K562 (cell line): ENCODE results near the gene EEPD1. TPM values are rescaled to one million over a fixed set of nuclear protein-coding genes. Genes with fewer than 3 reads are reported as not detected.

Source experiments
- ATAC-seq: fragments of 200-7000 bp; cut with Tn5 transposase; 3 replicates; pipeline ENCODE4 v1.9.1; 2020; ENCODE audit warnings: moderate library complexity
- BruUV-seq: library from RNA; stranded (reverse); fragments of 400-500 nt; replicated peaks from 2 replicates; lab custom pipeline; 2021; lab: Mats Ljungman, UMichigan
- CTCF ChIA-PET: fragments of 300-600 bp; formaldehyde crosslinking; extraction: SDS; loops from one replicate; lab custom pipeline; 2021; ENCODE audit warnings: low intra/inter-chr PET ratio; lab: Yijun Ruan, JAX
- POLR2A ChIA-PET: fragments of 300-600, 350-650 bp; sonication (Branson Sonifier 250); formaldehyde crosslinking; extraction: SDS; loops from one replicate; lab custom pipeline; 2021; ENCODE audit warnings: antibody characterized with exemption, inconsistent platforms; lab: Yijun Ruan, JAX
- DNase-seq, 4 experiments: peaks; one replicate each; pipeline versions ENCODE4 v3.0.0 to v3.0.0-alpha.2; 2011 to 2018; ENCODE audit warnings: low spot score in 3 of 4, mixed read lengths in 3 of 4; ENCODE audit errors: extremely low read depth in 1 of 4
- FAIRE-seq: peaks from 2 replicates; lab custom pipeline; 2011; peaks lifted over from hg19 to GRCh38; lab: Jason Lieb, UNC
- H2AFZ ChIP-seq: 2 replicates; pipeline ENCODE4 v1.6.0; 2011; ENCODE audit warnings: low read depth, low read length, control low read depth, inconsistent platforms
- H3K27ac ChIP-seq: fragments of 200-600 bp; 3 replicates; pipeline ENCODE4 v1.8.0; 2011; ENCODE audit warnings: low read depth, mild to moderate bottlenecking, control low read depth, inconsistent platforms, low read length, moderate library complexity, mixed read lengths; ENCODE audit errors: extremely low read depth
- H3K27me3 ChIP-seq, 2 experiments: fragments of 300-600 bp in 1 of 2; 2 replicates in 1 of 2; 3 replicates in 1 of 2; pipeline versions ENCODE4 v1.6.0 to v1.8.0; 2011; ENCODE audit warnings: inconsistent platforms in 2 of 2, low read length in 2 of 2, mild to moderate bottlenecking in 1 of 2, mixed read lengths in 1 of 2, moderate library complexity in 1 of 2; ENCODE audit not compliant: control insufficient read depth in 2 of 2, insufficient read depth in 2 of 2
- H3K36me3 ChIP-seq: fragments of 300-600 bp; 3 replicates; pipeline ENCODE4 v1.8.0; 2011; ENCODE audit warnings: mild to moderate bottlenecking, low read length, inconsistent platforms; ENCODE audit not compliant: control insufficient read depth, insufficient read depth
- H3K4me1 ChIP-seq, 2 experiments: fragments of 200-600 bp in 1 of 2; replicated peaks in 1 of 2; 2 replicates in 1 of 2; 3 replicates in 1 of 2; pipeline versions ENCODE4 v1.5.1 to v1.8.0; 2011; ENCODE audit warnings: inconsistent platforms in 2 of 2, low read length in 2 of 2, mild to moderate bottlenecking in 1 of 2, mixed read lengths in 1 of 2, moderate library complexity in 1 of 2; ENCODE audit not compliant: control insufficient read depth in 2 of 2, insufficient read depth in 2 of 2
- H3K4me2 ChIP-seq: 2 replicates; pipeline ENCODE4 v1.6.1; 2011; ENCODE audit warnings: low read length, control low read depth, inconsistent platforms, mixed read lengths; ENCODE audit not compliant: insufficient read depth
- H3K4me3 ChIP-seq: fragments of 200-600 bp; sonication (generic), shearing (Covaris generic); 2 replicates; pipeline ENCODE4 v1.5.1; 2016; ENCODE audit warnings: control low read depth, inconsistent platforms
- H3K79me2 ChIP-seq: fragments of 200-600 bp; 3 replicates; pipeline ENCODE4 v1.8.0; 2011; ENCODE audit warnings: low read length, inconsistent platforms; ENCODE audit not compliant: control insufficient read depth, insufficient read depth
- H3K9ac ChIP-seq, 2 experiments: 2 replicates each; pipeline versions ENCODE4 v1.6.0 to v1.6.1; 2011; ENCODE audit warnings: low read depth in 2 of 2, low read length in 2 of 2, control low read depth in 1 of 2, inconsistent platforms in 1 of 2, mild to moderate bottlenecking in 1 of 2, mixed read lengths in 1 of 2; ENCODE audit not compliant: insufficient read depth in 1 of 2
- H3K9me1 ChIP-seq: one replicate; pipeline ENCODE4 v1.6.0; 2011; ENCODE audit warnings: inconsistent platforms, mild to moderate bottlenecking, low read length, moderate library complexity; ENCODE audit not compliant: control insufficient read depth, insufficient read depth
- H3K9me3 ChIP-seq: replicated peaks from 2 replicates; pipeline ENCODE4 v1.5.1; 2011; ENCODE audit warnings: low read depth, low read length, inconsistent platforms; ENCODE audit not compliant: control insufficient read depth, insufficient read depth
- H4K20me1 ChIP-seq: replicated peaks from 2 replicates; pipeline ENCODE4 v1.6.1; 2011; ENCODE audit warnings: low read length, inconsistent platforms, mixed read lengths; ENCODE audit not compliant: control insufficient read depth, insufficient read depth
- HMG20B ChIP-seq: fragments of 250-450 bp; sonication (Bioruptor Pico); IDR thresholded peaks from 2 replicates; pipeline ENCODE4 v1.5.0; 2021; ENCODE audit warnings: mild to moderate bottlenecking
- NELFE ChIP-seq: IDR thresholded peaks from 2 replicates; pipeline ENCODE4 v1.6.1; 2011; ENCODE audit warnings: mild to moderate bottlenecking; ENCODE audit not compliant: insufficient read depth, insufficient read length
- POLR2G ChIP-seq: fragments of 200-400 bp; formaldehyde crosslinking; IDR thresholded peaks from 2 replicates; pipeline ENCODE4 v1.6.1; 2017; ENCODE audit warnings: low read depth, mild to moderate bottlenecking, antibody characterized with exemption, low read length, moderate library complexity
- RBBP5 ChIP-seq: fragments of 200-600 bp; sonication (generic); IDR thresholded peaks from 2 replicates; pipeline ENCODE4 v1.6.1; 2012; ENCODE audit warnings: borderline replicate concordance, mild to moderate bottlenecking, low read length, control low read depth, inconsistent platforms; ENCODE audit not compliant: insufficient read depth, poor library complexity, severe bottlenecking
- ZHX1 ChIP-seq: fragments of 150-350 bp; conservative IDR thresholded peaks from 2 replicates; pipeline ENCODE4 v1.6.1; 2014; ENCODE audit warnings: low read length
- ZNF707 ChIP-seq: fragments of 250-450 bp; sonication (Bioruptor Pico); conservative IDR thresholded peaks from 2 replicates; pipeline ENCODE4 v1.8.0; 2022; ENCODE audit warnings: inconsistent platforms, mild to moderate bottlenecking, moderate library complexity
- ZSCAN32 ChIP-seq: fragments of 450-650 bp; formaldehyde crosslinking; IDR thresholded peaks from 2 replicates; pipeline ENCODE4 v1.4.0; 2020; ENCODE audit warnings: mild to moderate bottlenecking, moderate library complexity
- whole genome bisulfite sequencing: fragments of 100-300 bp; shearing (Covaris generic); methylation state at CpG from one replicate; pipeline ENCODE4 v1.1.6; 2016; ENCODE audit warnings: low coverage, mixed read lengths; ENCODE audit not compliant: insufficient coverage; ENCODE audit errors: missing lambda C conversion rate; 5-methylcytosine and 5-hydroxymethylcytosine counted together
- in situ Hi-C: fragments of 300-500 bp; cut with MboI; formaldehyde crosslinking; loops from 4 replicates; pipeline ENCODE4 v1.15.0; 2018; ENCODE audit warnings: inconsistent platforms, mixed read lengths
- intact Hi-C: fragments of 100-400 bp; cut with micrococcal nuclease; formaldehyde crosslinking; loops from 2 replicates; pipeline ENCODE4 v1.14.2; 2022
- polyA plus RNA-seq, 8 experiments: library from polyadenylated mRNA; depleted of rRNA in 4 of 8; stranded (reverse) in 5 of 8; unstranded in 3 of 8; fragments of >200 nt; fragmentation: Nextera tagmentation in 2 of 8; fragmentation: Illumina TruSeq in 1 of 8; extraction: Ambion mirVana in 2 of 8; extraction: Trizol in 1 of 8; gene quantifications; 2 replicates each; pipeline versions ENCODE4 v1.2.1 to v1.2.3, GENCODE V29; 2011 to 2014; ENCODE audit warnings: inconsistent platforms in 1 of 8, missing spikeins in 1 of 8
- total RNA-seq, 7 experiments: library from RNA; depleted of rRNA in 6 of 7; stranded (reverse); fragments of >200 nt in 6 of 7; fragmentation: Illumina TruSeq in 2 of 7; extraction: Trizol in 2 of 7; gene quantifications; 2 replicates each; pipeline versions ENCODE4 v1.2.1 to v1.2.3, GENCODE V29; 2011 to 2021; ENCODE audit warnings: low replicate concordance in 1 of 7

Gene EEPD1
- total and polyA plus RNA-seq, 9 of the 15 experiments (the other 6 are each of a cell fraction or from before 2014, with no cell fraction given) = 0.01 to 1.5 (median 0.74) TPM; not detected in 1

GRCh38 chr7:36227223-36227622 lies 74.2 kb downstream of the EEPD1 start (continued):
- no peak for TF ChIP-seq ZHX1
- TF ChIP-seq HMG20B (CRISPR knock-in tag) = no peak

- Histone ChIP-seq H3K36me3 (no peaks in the 10 kb centered on the region), H2AFZ (no peak overlapping the region), H3K4me2 (no peak overlapping the region), H3K9ac (no peak overlapping the region), H3K9me3 (no peaks in the 10 kb centered on the region), H4K20me1 (no peaks in the 10 kb centered on the region), H3K4me1 (no peaks in the 10 kb centered on the region), H3K9me1 (no peaks in the 10 kb centered on the region), H3K79me2 (no peaks in the 10 kb centered on the region), H3K4me3 (no peak overlapping the region), H3K27me3 (peaks cover 25 to 52% of the 10 kb centered on the region in 2 experiments; a peak in 3 of 5 replicates), H3K27ac (no peak overlapping the region)
- ATAC-seq (no peak), DNase-seq (no peak), FAIRE-seq (no peak)
- intact Hi-C loops = no loop called here
- in situ Hi-C loops = no loop called here
- 1% methylated on average over 4 of the region's 4 CpGs for WGBS
- TF ChIP-seq NELFE (no peak), ZNF707 (CRISPR knock-in tag) (no peak), RBBP5 (no peak), ZSCAN32 (no peak), POLR2G (no peak)
- ChIA-PET POLR2A (no interaction called here), CTCF (no interaction called here)
- no TSS peak for BruUV-seq
Measured at GRCh38 chr7:36228039-36228438, 75.0 kb downstream of the EEPD1 start.
